ENCODE results near the gene IQSEC1. TPM values are rescaled to one million over a fixed set of nuclear protein-coding genes. Genes with fewer than 3 reads are reported as not detected.

Gene IQSEC1
- polyA plus RNA-seq, 1 experiment, result 3.6 TPM

- ChIA-PET CTCF (interaction anchor here (1.3 to 3.5 kb wide), 2 partner anchors 11 to 13 kb away, joined by 5 to 20 read pairs; no protein-coding TSS in a partner anchor), POLR2A (no interaction called here)
- DNase-seq (ENCODE audit: low read depth, low spot score), result no peak
- Histone ChIP-seq H3K4me3 (ENCODE audit: low read depth, low read length) (no peak overlapping the region), H3K27ac (ENCODE audit: low read depth, low read length) (no peak overlapping the region), H3K9me3 (ENCODE audit: control insufficient read depth, insufficient read depth, low read length) (no peaks in the 10 kb centered on the region), H3K27me3 (ENCODE audit: control insufficient read depth, insufficient read depth, low read length) (peaks cover 38% of the 10 kb centered on the region)
- no peak for TF ChIP-seq CTCF (IDR thresholded peaks at IDR 0.05; ENCODE audit: low read depth, low read length)
These were observed 100.2 kb downstream of the IQSEC1 start for GRCh38 chr3:12972781-12973702.

GRCh38 chr3:12972043-12972442 is 101.2 kb downstream of the IQSEC1 start:
- CTCF ChIA-PET, result interaction anchor here (1.3 to 3.5 kb wide), 2 partner anchors 12 to 14 kb away, joined by 5 to 20 read pairs; no protein-coding TSS in a partner anchor
- H3K4me3 ChIP-seq (ENCODE audit: low read depth, low read length), result no peak overlapping the region
- H3K9me3 ChIP-seq (ENCODE audit: control insufficient read depth, insufficient read depth, low read length), result no peaks in the 10 kb centered on the region
- TF ChIP-seq CTCF (IDR thresholded peaks at IDR 0.05; ENCODE audit: low read depth, low read length), result no peak
- peaks cover 38% of the 10 kb centered on the region for H3K27me3 ChIP-seq (ENCODE audit: control insufficient read depth, insufficient read depth, low read length)
- no peak for DNase-seq (ENCODE audit: low read depth, low spot score)
- H3K27ac ChIP-seq (ENCODE audit: low read depth, low read length), result no peak overlapping the region
- POLR2A ChIA-PET, result no interaction called here

- H3K4me3 ChIP-seq (ENCODE audit: low read depth, low read length), result no peak overlapping the region
- no peak for DNase-seq (ENCODE audit: low read depth, low spot score)
- H3K27me3 ChIP-seq (ENCODE audit: control insufficient read depth, insufficient read depth, low read length), result peaks cover 32% of the 10 kb centered on the region
- H3K9me3 ChIP-seq (ENCODE audit: control insufficient read depth, insufficient read depth, low read length), result no peaks in the 10 kb centered on the region
- H3K27ac ChIP-seq (ENCODE audit: low read depth, low read length), result no peak overlapping the region
- TF ChIP-seq CTCF (IDR thresholded peaks at IDR 0.05; ENCODE audit: low read depth, low read length), result no peak
- ChIA-PET POLR2A (no interaction called here), CTCF (interaction anchor here (4.5 kb wide), 1 partner anchor 14 kb away, joined by 26 read pairs; no protein-coding TSS in a partner anchor)
These were observed 102.5 kb downstream of the IQSEC1 start for GRCh38 chr3:12970684-12971083.

GRCh38 chr3:12969486-12969885 is 103.7 kb downstream of the IQSEC1 start:
- TF ChIP-seq CTCF (IDR thresholded peaks at IDR 0.05; ENCODE audit: low read depth, low read length), result no peak
- CTCF ChIA-PET, result interaction anchor here (4.5 kb wide), 1 partner anchor 15 kb away, joined by 26 read pairs; no protein-coding TSS in a partner anchor
- Histone ChIP-seq H3K27me3 (ENCODE audit: control insufficient read depth, insufficient read depth, low read length) (peaks cover 24% of the 10 kb centered on the region), H3K9me3 (ENCODE audit: control insufficient read depth, insufficient read depth, low read length) (no peaks in the 10 kb centered on the region), H3K4me3 (ENCODE audit: low read depth, low read length) (no peak overlapping the region), H3K27ac (ENCODE audit: low read depth, low read length) (no peak overlapping the region)
- POLR2A ChIA-PET, result no interaction called here
- no peak for DNase-seq (ENCODE audit: low read depth, low spot score)

GRCh38 chr3:12968541-12968940 is 104.7 kb downstream of the IQSEC1 start:
- H3K27ac ChIP-seq (ENCODE audit: low read depth, low read length), result no peak overlapping the region
- ChIA-PET CTCF (interaction anchor here (0.7 to 4.5 kb wide), 3 partner anchors 16 to 54 kb away, joined by 8 to 26 read pairs (median 11); no protein-coding TSS in a partner anchor), POLR2A (no interaction called here)
- H3K9me3 ChIP-seq (ENCODE audit: control insufficient read depth, insufficient read depth, low read length), result no peaks in the 10 kb centered on the region
- peaks cover 23% of the 10 kb centered on the region for H3K27me3 ChIP-seq (ENCODE audit: control insufficient read depth, insufficient read depth, low read length)
- H3K4me3 ChIP-seq (ENCODE audit: low read depth, low read length), result no peak overlapping the region
- no peak for DNase-seq (ENCODE audit: low read depth, low spot score)
- TF ChIP-seq CTCF (IDR thresholded peaks at IDR 0.05; ENCODE audit: low read depth, low read length), result no peak

Data from AG04450 (cell line).